KMS-11 (cell line): ENCODE measurements around the gene CACNG8.

Experiments used
- H2AFZ ChIP-seq: fragments of 200-600 bp; sonication (generic); 2 replicates; pipeline ENCODE4 v1.6.1; 2016; ENCODE audit warnings: antibody characterized with exemption, mixed run types, low read depth
- H3K27ac ChIP-seq: fragments of 200-600 bp; sonication (generic); 2 replicates; pipeline ENCODE4 v1.6.1; 2016; ENCODE audit warnings: mild to moderate bottlenecking, mixed run types
- H3K27me3 ChIP-seq: fragments of 200-600 bp; sonication (generic); 2 replicates; pipeline ENCODE4 v1.6.1; 2017; ENCODE audit warnings: mild to moderate bottlenecking, low read depth, mixed run types, moderate library complexity; ENCODE audit not compliant: insufficient read depth
- H3K36me3 ChIP-seq: fragments of 200-600 bp; sonication (generic); 2 replicates; pipeline ENCODE4 v1.6.1; 2017; ENCODE audit warnings: mild to moderate bottlenecking, mixed run types; ENCODE audit not compliant: insufficient read depth
- H3K4me1 ChIP-seq: fragments of 200-600 bp; sonication (generic); 2 replicates; pipeline ENCODE4 v1.6.1; 2016; ENCODE audit warnings: mild to moderate bottlenecking, low read depth, mixed run types; ENCODE audit not compliant: poor library complexity, severe bottlenecking
- H3K4me2 ChIP-seq: fragments of 200-600 bp; sonication (generic); 2 replicates; pipeline ENCODE4 v1.7.0; 2016; ENCODE audit warnings: mild to moderate bottlenecking, mixed run types
- H3K4me3 ChIP-seq: fragments of 200-600 bp; sonication (generic); IDR thresholded peaks from 2 replicates; pipeline ENCODE4 v1.6.1; 2017; ENCODE audit warnings: low read depth, low read length, mixed read lengths; ENCODE audit not compliant: insufficient read depth
- H3K79me2 ChIP-seq: fragments of 200-600 bp; sonication (generic); 2 replicates; pipeline ENCODE4 v1.6.1; 2016; ENCODE audit warnings: low read depth, mixed run types; ENCODE audit not compliant: insufficient read depth
- H3K9ac ChIP-seq: fragments of 200-600 bp; sonication (generic); 2 replicates; pipeline ENCODE4 v1.6.1; 2016; ENCODE audit warnings: mild to moderate bottlenecking, mixed run types
- H4K20me1 ChIP-seq: fragments of 200-600 bp; sonication (generic); 2 replicates; pipeline ENCODE4 v1.6.1; 2016; ENCODE audit warnings: mild to moderate bottlenecking, mixed run types; ENCODE audit not compliant: insufficient read depth
- CTCF ChIP-seq: fragments of 200-600 bp; sonication (generic); conservative IDR thresholded peaks from 2 replicates; pipeline ENCODE4 v1.6.1; 2017; ENCODE audit warnings: low read depth, mild to moderate bottlenecking, antibody characterized with exemption, low read length, moderate library complexity, mixed read lengths

The CACNG8 gene

GRCh38 chr19:53951436-53951835, 11.3 kb upstream of the CACNG8 start:
- Histone ChIP-seq H3K79me2 (no peaks in the 10 kb centered on the region), H3K4me1 (no peaks in the 10 kb centered on the region), H3K4me3 (no peak overlapping the region), H4K20me1 (no peaks in the 10 kb centered on the region), H3K4me2 (no peak overlapping the region), H3K27ac (no peak overlapping the region), H3K9ac (no peak overlapping the region), H3K36me3 (no peaks in the 10 kb centered on the region), H3K27me3 (no peaks in the 10 kb centered on the region; the same call in 1 of the 2 replicates), H2AFZ (no peak overlapping the region)
- no peak for TF ChIP-seq CTCF

GRCh38 chr19:53951947-53952346, 10.8 kb upstream of the CACNG8 start:
- Histone ChIP-seq H3K27ac (no peak overlapping the region), H4K20me1 (no peaks in the 10 kb centered on the region), H3K27me3 (no peaks in the 10 kb centered on the region; the same call in 1 of the 2 replicates), H2AFZ (no peak overlapping the region), H3K79me2 (no peaks in the 10 kb centered on the region), H3K4me2 (no peak overlapping the region), H3K4me3 (no peak overlapping the region), H3K9ac (no peak overlapping the region), H3K4me1 (no peaks in the 10 kb centered on the region), H3K36me3 (no peaks in the 10 kb centered on the region)
- TF ChIP-seq CTCF, result no peak

GRCh38 chr19:53953383-53953782, 9.4 kb upstream of the CACNG8 start:
- no peaks in the 10 kb centered on the region for H3K4me1 ChIP-seq
- no peaks in the 10 kb centered on the region for H3K36me3 ChIP-seq
- H2AFZ ChIP-seq, result no peak overlapping the region
- H3K27ac ChIP-seq, result no peak overlapping the region
- H3K27me3 ChIP-seq, result no peaks in the 10 kb centered on the region; the same call in 1 of the 2 replicates
- H3K9ac ChIP-seq, result no peak overlapping the region
- no peaks in the 10 kb centered on the region for H4K20me1 ChIP-seq
- H3K4me3 ChIP-seq, result no peak overlapping the region
- no peak for TF ChIP-seq CTCF
- no peak overlapping the region for H3K4me2 ChIP-seq
- no peaks in the 10 kb centered on the region for H3K79me2 ChIP-seq

- Histone ChIP-seq H4K20me1 (no peaks in the 10 kb centered on the region), H3K36me3 (no peaks in the 10 kb centered on the region), H3K4me1 (no peaks in the 10 kb centered on the region), H3K27me3 (no peaks in the 10 kb centered on the region; the same call in 1 of the 2 replicates), H3K79me2 (no peaks in the 10 kb centered on the region), H2AFZ (no peak overlapping the region), H3K4me3 (no peak overlapping the region), H3K27ac (no peak overlapping the region), H3K9ac (no peak overlapping the region), H3K4me2 (no peak overlapping the region)
- TF ChIP-seq CTCF, result no peak
Measured at GRCh38 chr19:53957448-53958167, 5.1 kb upstream of the CACNG8 start.
